GM21737 (cell line): Measurements from ENCODE around the gene NPTX2.

Experiments used
- ATAC-seq: cut with Tn5 transposase; IDR thresholded peaks from one replicate; pipeline ENCODE4 v1.9.1; 2021; ENCODE audit warnings: mild to moderate bottlenecking, moderate library complexity; ENCODE audit not compliant: unreplicated experiment

The NPTX2 gene

GRCh38 chr7:98653601-98654310 lies 36.7 kb downstream of the NPTX2 start:
- no peak for ATAC-seq

- no peak for ATAC-seq
These were observed 37.6 kb downstream of the NPTX2 start for GRCh38 chr7:98654524-98655272.

- ATAC-seq, result no peak
These were observed 38.5 kb downstream of the NPTX2 start for GRCh38 chr7:98655611-98656010.

GRCh38 chr7:98656899-98657298 lies 39.8 kb downstream of the NPTX2 start:
- no peak for ATAC-seq

- ATAC-seq, result no peak
These were observed 40.7 kb downstream of the NPTX2 start for GRCh38 chr7:98657736-98658135.

DNA sequence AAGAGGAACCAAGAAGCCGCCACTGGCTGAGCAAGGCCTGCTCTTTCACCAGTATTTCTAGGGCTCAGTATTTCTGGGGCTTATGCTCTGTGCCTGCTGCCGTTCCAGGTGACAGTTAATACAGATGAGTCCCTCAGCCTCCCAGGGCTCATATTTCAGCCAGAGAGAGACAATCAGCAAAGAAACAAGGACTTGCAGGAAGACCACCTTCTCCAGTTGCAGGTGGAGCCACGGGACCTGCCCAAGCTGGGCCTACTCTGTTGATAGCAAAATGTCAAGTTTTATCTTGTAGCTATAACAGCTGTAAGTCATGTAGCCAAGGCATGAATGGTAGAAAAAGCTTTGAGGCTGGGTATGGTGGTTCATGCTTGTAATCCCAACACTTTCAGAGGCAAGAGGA lies 42.7 kb downstream of the NPTX2 start:
- ATAC-seq, result no peak

- no peak for ATAC-seq
These were observed 44.5 kb downstream of the NPTX2 start for GRCh38 chr7:98661607-98662006.

GRCh38 chr7:98662289-98662688 lies 45.2 kb downstream of the NPTX2 start:
- no peak for ATAC-seq

DNA sequence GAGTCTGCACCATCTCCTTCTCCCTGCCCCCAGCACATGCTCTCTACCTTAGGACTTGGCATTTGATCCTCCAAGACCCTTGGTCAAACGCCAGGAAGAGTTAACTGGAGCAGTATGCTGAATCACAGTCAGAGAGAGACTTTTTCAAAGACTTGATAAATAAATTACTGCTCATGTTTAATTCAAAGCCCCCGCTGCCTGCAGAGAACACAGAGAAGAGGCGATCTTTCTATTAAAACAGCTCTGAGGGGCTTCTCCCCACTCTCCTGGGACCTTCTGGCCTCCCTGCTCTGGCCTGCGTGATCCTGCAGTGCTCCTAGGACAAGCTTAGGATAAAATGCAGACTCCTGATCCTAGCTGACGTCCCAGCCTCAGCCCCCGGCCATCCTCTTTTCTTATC lies 47.8 kb downstream of the NPTX2 start:
- ATAC-seq, result no peak

DNA sequence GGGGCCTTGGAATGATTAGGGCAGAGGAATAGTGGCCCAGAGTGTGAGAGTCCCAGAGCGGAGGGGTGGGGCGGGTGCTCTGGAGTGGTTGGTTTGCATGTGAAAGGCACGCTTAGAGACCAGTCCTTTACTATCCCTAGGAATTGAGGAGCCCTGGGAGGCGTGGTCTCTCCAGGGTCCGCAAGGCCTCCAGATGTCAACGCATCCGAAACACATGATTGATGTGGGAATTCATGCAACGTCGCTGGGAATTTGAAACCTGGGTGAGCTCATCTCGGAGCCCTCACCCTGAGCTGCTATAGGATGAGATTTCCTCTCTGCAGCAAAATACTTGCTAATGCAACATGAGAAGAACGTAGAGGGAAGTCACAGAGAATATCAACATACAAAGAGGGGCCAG lies 51.2 kb downstream of the NPTX2 start:
- ATAC-seq, result no peak

DNA sequence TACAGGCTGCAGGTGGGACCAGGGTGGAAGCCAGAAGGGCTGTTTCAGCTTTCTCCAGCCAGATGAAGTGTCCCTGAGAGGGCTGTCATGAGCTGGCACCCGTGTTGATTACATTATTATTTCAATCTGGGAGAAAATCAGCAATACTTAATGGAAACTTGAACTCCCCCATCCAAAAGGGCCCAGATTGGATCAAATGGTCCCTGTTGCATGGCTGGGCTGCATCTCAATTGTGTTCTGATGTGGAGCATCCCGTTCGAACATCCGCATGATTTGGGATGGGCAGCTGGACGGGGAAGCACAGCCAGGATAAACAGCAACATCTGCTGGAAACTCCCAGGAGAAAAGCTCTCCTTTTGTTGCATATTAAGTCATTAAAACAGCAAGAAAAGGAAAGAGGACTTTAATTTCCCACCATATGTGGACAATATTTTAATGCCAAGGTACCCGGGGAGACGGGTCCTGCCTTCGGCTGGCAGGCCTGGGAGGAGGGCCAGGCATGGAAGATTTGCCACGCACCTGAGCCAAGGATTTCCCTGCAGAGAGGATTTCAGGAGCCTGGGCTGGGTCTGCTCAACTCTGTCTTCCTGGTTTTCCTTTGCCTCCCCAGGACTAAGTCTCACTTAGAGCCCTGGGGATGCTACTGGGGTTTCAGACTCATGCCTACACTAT lies 52.4 kb downstream of the NPTX2 start:
- ATAC-seq, result no peak

DNA sequence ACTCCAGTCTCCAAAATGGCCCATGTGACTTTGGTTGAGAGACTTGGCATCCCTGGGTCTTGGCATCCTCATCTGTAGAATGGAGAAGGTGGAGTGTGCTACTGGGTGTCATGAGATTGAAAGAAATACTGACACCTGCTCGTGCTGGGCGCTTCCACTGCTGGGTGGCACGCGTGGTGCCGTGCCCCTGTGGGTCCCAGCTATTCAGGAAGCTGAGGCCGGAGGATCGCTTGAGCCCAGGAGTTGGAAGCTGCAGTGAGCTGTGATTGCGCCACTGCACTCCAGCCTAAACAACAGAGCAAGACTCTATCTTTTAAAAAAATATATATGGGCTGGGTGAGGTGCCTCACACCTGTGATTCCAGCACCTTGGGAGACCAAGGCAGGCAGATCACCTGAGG lies 53.1 kb downstream of the NPTX2 start:
- ATAC-seq, result no peak

- ATAC-seq, result no peak
These were observed 54.7 kb downstream of the NPTX2 start for GRCh38 chr7:98671733-98672331.

DNA sequence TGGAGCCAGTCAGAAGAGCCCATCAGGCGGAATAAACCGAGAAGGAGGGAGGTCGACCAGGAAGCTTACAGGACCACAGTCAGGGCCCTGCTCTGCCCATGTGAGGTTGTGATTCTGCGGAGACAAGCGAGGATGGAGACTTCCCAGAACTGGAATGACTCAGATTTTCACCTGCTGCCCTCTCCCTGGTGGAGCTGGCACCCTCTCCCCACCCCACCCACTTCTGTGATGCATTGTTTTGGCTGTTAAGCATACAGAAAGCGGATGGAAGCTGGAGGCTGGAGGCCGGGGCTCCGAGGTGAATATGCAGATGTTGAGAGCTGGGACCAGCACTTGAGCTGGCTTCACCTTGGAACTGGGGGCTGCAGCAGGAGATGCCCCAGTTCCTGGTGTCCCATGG lies 57.4 kb downstream of the NPTX2 start:
- no peak for ATAC-seq

DNA sequence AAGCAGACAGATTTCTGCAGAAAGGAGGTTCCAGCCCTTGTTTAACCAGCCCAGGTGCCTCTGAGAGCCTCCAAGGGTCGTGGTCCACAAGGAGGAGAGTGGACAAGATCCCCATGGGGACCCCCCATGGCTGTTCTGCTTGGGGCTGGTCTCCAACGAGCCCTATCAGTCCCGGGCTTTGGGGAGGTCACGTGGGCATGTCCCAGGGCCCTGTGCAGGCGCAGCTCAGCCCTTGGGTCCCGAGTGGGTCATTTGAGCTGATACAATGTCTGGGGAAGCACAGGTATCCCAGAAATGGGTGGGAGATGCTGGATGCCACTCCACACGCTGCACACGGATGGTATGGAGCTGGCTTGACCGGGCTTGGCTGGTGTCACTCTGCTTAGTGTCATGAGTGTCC lies 57.8 kb downstream of the NPTX2 start:
- ATAC-seq, result no peak

GRCh38 chr7:98678215-98678614 lies 61.1 kb downstream of the NPTX2 start:
- ATAC-seq, result no peak
